Measurements from ENCODE around the gene DENND1C.

- no peak for TF ChIP-seq POLR2AphosphoS5 (IDR thresholded peaks at IDR 0.05; ENCODE audit: low read depth)
- TF ChIP-seq REST (IDR thresholded peaks at IDR 0.05; ENCODE audit: unreplicated experiment) = no peak
- TF ChIP-seq CTCF (conservative IDR thresholded peaks at IDR 0.05; ENCODE audit: low read depth in 2 of 2) = no peak
- no peak for TF ChIP-seq CREB1 (CRISPR knock-in tag; IDR thresholded peaks at IDR 0.05; ENCODE audit: low read depth)
These were observed 40.7 kb downstream of the DENND1C start for GRCh38 chr19:6440905-6441304.
